HepG2 (cell line): Measurements from ENCODE around the gene SCARF1. TPM values are rescaled to one million over a fixed set of nuclear protein-coding genes. Genes with fewer than 3 reads are reported as not detected.
A peak's percentile ranks its signal among the peaks of the same experiment; 100 is the strongest.

Experiments
- BRD4 ChIP-seq: sonication (generic); formaldehyde crosslinking; IDR thresholded peaks from 2 replicates; pipeline ENCODE4 v1.4.0; 2020; ENCODE audit warnings: missing genetic modification reagents
- HNRNPK ChIP-seq: fragments of 200-400 bp; formaldehyde crosslinking; IDR thresholded peaks from 2 replicates; pipeline ENCODE4 v1.6.1; 2018; ENCODE audit warnings: low read length, low read depth, moderate library complexity, mild to moderate bottlenecking; ENCODE audit not compliant: poor library complexity, severe bottlenecking
- NCOR1 ChIP-seq: fragments of 200-600 bp; sonication (generic); IDR thresholded peaks from 2 replicates; pipeline ENCODE4 v1.7.0; 2017; ENCODE audit warnings: antibody characterized with exemption, low read length, borderline replicate concordance
- NFYB ChIP-seq: sonication (generic); formaldehyde crosslinking; IDR thresholded peaks from 2 replicates; pipeline ENCODE4 v1.4.0; 2020; ENCODE audit warnings: missing genetic modification reagents
- NR2C2 ChIP-seq: sonication (generic); formaldehyde crosslinking; IDR thresholded peaks from 2 replicates; pipeline ENCODE4 v1.4.0; 2020; ENCODE audit warnings: missing genetic modification reagents, mild to moderate bottlenecking, moderate library complexity, borderline replicate concordance
- SATB2 ChIP-seq: sonication (generic); formaldehyde crosslinking; IDR thresholded peaks from 2 replicates; pipeline ENCODE4 v1.5.0; 2020; ENCODE audit warnings: missing genetic modification reagents
- ZBTB3 ChIP-seq: sonication (generic); formaldehyde crosslinking; IDR thresholded peaks from 2 replicates; pipeline ENCODE4 v1.4.0; 2020; ENCODE audit warnings: low read depth, mild to moderate bottlenecking, moderate library complexity, missing genetic modification reagents, borderline replicate concordance
- ZNF274 ChIP-seq: sonication (generic); formaldehyde crosslinking; IDR thresholded peaks from 2 replicates; pipeline ENCODE4 v1.5.1; 2020; ENCODE audit warnings: mild to moderate bottlenecking, missing genetic modification reagents
- ZNF292 ChIP-seq: sonication (generic); formaldehyde crosslinking; IDR thresholded peaks from 2 replicates; pipeline ENCODE4 v1.8.1; 2022; ENCODE audit warnings: mild to moderate bottlenecking, low read depth, missing genetic modification reagents, borderline replicate concordance
- polyA plus RNA-seq, 8 experiments: library from polyadenylated mRNA; depleted of rRNA in 3 of 8; stranded (reverse) in 7 of 8; unstranded in 1 of 8; fragments of >200 nt; fragmentation: Illumina TruSeq in 4 of 8; extraction: Trizol in 4 of 8; gene quantifications; 2 replicates each; pipeline versions ENCODE4 v1.2.1 to v1.2.3, GENCODE V29; 2011 to 2016; ENCODE audit warnings: low read depth in 4 of 8, missing spikeins in 1 of 8, mixed read lengths in 1 of 8; ENCODE audit not compliant: insufficient read depth in 1 of 8
- total RNA-seq, 5 experiments: library from RNA; depleted of rRNA; stranded (reverse); fragments of >200 nt; fragmentation: Illumina TruSeq; extraction: Trizol; gene quantifications; 2 replicates each; pipeline ENCODE4 v1.2.3, GENCODE V29; 2016; ENCODE audit warnings: low read depth in 1 of 5
- TF ChIP-seq, protein P1 (sequence below), 2 experiments: sonication (generic) in 1 of 2; formaldehyde crosslinking in 1 of 2; IDR thresholded peaks; 2 replicates each; pipeline versions ENCODE4 v1.5.1 to v1.6.1; 2011 to 2020; ENCODE audit warnings: borderline replicate concordance in 1 of 2, low read depth in 1 of 2, low read length in 1 of 2, mild to moderate bottlenecking in 1 of 2, missing genetic modification reagents in 1 of 2, moderate library complexity in 1 of 2
- TF ChIP-seq, protein P2 (sequence below): sonication (generic); formaldehyde crosslinking; conservative IDR thresholded peaks from 2 replicates; pipeline ENCODE4 v1.4.0; 2020; ENCODE audit warnings: missing genetic modification reagents
- TF ChIP-seq, protein P3 (sequence below): sonication (generic); formaldehyde crosslinking; IDR thresholded peaks from 2 replicates; pipeline ENCODE4 v1.4.0; 2020; ENCODE audit warnings: mild to moderate bottlenecking, missing genetic modification reagents
- TF ChIP-seq, protein P4 (sequence below): sonication (generic); formaldehyde crosslinking; IDR thresholded peaks from 2 replicates; pipeline ENCODE4 v1.4.0; 2020; ENCODE audit warnings: missing genetic modification reagents
- TF ChIP-seq, protein P5 (sequence below): IDR thresholded peaks from 2 replicates; pipeline ENCODE4 v1.6.1; 2016; ENCODE audit warnings: missing compliant biosample characterization, missing genetic modification reagents, borderline replicate concordance

The SCARF1 gene
- total and polyA plus RNA-seq, 2 of the 13 experiments (the other 11 are each of a cell fraction or from before 2014, with no cell fraction given): 0.24 to 0.71 TPM

DNA sequence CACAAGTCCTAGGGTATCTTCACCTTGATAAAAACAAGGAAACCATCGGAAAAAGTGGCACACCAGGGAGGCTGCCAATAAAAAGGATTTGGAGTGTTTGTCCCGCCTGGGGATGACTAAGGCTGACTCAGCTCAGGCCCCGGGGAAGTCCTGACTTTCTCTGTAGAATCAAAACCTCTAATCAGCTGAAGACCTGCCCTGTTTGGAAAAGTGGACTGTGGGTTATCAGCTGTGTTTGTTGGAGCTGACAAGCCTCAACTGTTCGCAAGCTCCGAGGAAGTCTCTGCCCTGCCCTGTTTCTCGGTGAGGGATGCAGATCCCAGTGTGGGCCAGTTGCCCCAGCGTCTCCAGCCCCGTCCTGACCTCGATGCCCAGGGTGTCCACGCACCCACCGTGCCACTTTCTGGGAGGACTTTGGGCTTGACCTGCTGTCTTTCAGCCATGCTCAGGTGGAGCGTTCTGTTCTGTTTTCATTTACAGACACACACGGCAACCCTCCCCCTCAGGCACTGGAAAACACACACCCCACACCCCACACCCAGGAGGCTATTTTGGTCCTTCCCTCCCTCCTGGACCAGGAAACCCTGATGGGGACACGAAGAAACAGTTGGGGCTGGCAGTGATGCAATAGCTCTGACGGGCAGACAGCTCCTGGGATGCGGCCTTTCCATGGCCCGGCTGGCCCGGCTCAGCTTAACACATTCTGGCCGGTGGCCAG, 55.3 kb downstream of the SCARF1 start (continued):
- TF ChIP-seq, protein P1, sequence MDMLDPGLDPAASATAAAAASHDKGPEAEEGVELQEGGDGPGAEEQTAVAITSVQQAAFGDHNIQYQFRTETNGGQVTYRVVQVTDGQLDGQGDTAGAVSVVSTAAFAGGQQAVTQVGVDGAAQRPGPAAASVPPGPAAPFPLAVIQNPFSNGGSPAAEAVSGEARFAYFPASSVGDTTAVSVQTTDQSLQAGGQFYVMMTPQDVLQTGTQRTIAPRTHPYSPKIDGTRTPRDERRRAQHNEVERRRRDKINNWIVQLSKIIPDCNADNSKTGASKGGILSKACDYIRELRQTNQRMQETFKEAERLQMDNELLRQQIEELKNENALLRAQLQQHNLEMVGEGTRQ (IDR thresholded peaks at IDR 0.05; ENCODE audit: low read depth, low read length): no peak
- TF ChIP-seq, protein P1 (CRISPR knock-in tag; IDR thresholded peaks at IDR 0.05; ENCODE audit: borderline replicate concordance): no peak
- TF ChIP-seq NFYB (CRISPR knock-in tag): no peak
- TF ChIP-seq, protein P2, sequence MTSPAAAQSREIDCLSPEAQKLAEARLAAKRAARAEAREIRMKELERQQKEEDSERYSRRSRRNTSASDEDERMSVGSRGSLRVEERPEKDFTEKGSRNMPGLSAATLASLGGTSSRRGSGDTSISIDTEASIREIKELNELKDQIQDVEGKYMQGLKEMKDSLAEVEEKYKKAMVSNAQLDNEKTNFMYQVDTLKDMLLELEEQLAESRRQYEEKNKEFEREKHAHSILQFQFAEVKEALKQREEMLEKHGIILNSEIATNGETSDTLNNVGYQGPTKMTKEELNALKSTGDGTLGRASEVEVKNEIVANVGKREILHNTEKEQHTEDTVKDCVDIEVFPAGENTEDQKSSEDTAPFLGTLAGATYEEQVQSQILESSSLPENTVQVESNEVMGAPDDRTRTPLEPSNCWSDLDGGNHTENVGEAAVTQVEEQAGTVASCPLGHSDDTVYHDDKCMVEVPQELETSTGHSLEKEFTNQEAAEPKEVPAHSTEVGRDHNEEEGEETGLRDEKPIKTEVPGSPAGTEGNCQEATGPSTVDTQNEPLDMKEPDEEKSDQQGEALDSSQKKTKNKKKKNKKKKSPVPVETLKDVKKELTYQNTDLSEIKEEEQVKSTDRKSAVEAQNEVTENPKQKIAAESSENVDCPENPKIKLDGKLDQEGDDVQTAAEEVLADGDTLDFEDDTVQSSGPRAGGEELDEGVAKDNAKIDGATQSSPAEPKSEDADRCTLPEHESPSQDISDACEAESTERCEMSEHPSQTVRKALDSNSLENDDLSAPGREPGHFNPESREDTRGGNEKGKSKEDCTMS (CRISPR knock-in tag): no peak
- no peak for TF ChIP-seq ZNF274
- no peak for TF ChIP-seq NCOR1
- no peak for TF ChIP-seq HNRNPK
- TF ChIP-seq ZBTB3 (CRISPR knock-in tag): no peak
- no peak for TF ChIP-seq NR2C2
- TF ChIP-seq, protein P3, sequence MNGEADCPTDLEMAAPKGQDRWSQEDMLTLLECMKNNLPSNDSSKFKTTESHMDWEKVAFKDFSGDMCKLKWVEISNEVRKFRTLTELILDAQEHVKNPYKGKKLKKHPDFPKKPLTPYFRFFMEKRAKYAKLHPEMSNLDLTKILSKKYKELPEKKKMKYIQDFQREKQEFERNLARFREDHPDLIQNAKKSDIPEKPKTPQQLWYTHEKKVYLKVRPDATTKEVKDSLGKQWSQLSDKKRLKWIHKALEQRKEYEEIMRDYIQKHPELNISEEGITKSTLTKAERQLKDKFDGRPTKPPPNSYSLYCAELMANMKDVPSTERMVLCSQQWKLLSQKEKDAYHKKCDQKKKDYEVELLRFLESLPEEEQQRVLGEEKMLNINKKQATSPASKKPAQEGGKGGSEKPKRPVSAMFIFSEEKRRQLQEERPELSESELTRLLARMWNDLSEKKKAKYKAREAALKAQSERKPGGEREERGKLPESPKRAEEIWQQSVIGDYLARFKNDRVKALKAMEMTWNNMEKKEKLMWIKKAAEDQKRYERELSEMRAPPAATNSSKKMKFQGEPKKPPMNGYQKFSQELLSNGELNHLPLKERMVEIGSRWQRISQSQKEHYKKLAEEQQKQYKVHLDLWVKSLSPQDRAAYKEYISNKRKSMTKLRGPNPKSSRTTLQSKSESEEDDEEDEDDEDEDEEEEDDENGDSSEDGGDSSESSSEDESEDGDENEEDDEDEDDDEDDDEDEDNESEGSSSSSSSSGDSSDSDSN (CRISPR knock-in tag): peak; percentile 16; the same call in 1 of the 2 replicates
- TF ChIP-seq, protein P4, sequence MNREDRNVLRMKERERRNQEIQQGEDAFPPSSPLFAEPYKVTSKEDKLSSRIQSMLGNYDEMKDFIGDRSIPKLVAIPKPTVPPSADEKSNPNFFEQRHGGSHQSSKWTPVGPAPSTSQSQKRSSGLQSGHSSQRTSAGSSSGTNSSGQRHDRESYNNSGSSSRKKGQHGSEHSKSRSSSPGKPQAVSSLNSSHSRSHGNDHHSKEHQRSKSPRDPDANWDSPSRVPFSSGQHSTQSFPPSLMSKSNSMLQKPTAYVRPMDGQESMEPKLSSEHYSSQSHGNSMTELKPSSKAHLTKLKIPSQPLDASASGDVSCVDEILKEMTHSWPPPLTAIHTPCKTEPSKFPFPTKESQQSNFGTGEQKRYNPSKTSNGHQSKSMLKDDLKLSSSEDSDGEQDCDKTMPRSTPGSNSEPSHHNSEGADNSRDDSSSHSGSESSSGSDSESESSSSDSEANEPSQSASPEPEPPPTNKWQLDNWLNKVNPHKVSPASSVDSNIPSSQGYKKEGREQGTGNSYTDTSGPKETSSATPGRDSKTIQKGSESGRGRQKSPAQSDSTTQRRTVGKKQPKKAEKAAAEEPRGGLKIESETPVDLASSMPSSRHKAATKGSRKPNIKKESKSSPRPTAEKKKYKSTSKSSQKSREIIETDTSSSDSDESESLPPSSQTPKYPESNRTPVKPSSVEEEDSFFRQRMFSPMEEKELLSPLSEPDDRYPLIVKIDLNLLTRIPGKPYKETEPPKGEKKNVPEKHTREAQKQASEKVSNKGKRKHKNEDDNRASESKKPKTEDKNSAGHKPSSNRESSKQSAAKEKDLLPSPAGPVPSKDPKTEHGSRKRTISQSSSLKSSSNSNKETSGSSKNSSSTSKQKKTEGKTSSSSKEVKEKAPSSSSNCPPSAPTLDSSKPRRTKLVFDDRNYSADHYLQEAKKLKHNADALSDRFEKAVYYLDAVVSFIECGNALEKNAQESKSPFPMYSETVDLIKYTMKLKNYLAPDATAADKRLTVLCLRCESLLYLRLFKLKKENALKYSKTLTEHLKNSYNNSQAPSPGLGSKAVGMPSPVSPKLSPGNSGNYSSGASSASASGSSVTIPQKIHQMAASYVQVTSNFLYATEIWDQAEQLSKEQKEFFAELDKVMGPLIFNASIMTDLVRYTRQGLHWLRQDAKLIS (CRISPR knock-in tag): no peak
- TF ChIP-seq ZNF292 (CRISPR knock-in tag): peak; percentile 49; the same call in 1 of the 2 replicates
- no peak for TF ChIP-seq BRD4 (CRISPR knock-in tag)
- TF ChIP-seq, protein P5, sequence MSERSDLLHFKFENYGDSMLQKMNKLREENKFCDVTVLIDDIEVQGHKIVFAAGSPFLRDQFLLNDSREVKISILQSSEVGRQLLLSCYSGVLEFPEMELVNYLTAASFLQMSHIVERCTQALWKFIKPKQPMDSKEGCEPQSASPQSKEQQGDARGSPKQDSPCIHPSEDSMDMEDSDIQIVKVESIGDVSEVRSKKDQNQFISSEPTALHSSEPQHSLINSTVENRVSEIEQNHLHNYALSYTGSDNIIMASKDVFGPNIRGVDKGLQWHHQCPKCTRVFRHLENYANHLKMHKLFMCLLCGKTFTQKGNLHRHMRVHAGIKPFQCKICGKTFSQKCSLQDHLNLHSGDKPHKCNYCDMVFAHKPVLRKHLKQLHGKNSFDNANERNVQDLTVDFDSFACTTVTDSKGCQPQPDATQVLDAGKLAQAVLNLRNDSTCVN (CRISPR knock-in tag): no peak
- no peak for TF ChIP-seq SATB2 (CRISPR knock-in tag)
